H1 (cell line): ENCODE measurements around the gene FOXC1. TPM values are rescaled to one million over a fixed set of nuclear protein-coding genes. Genes with fewer than 3 reads are reported as not detected.

Experiments used
- BCL11A ChIP-seq, 2 experiments: IDR thresholded peaks; one replicate each; pipeline ENCODE4 v1.6.1; 2011; ENCODE audit warnings: low read depth in 2 of 2, low read length in 2 of 2, mild to moderate bottlenecking in 2 of 2
- CBX8 ChIP-seq: fragments of 300-800, 300-1000 bp; sonication (generic); IDR thresholded peaks from 2 replicates; pipeline ENCODE4 v1.7.1; 2016; ENCODE audit warnings: low read depth, low read length, borderline replicate concordance
- EZH2 ChIP-seq: fragments of 200-600 bp; sonication (generic); IDR thresholded peaks from 2 replicates; pipeline ENCODE4 v1.7.1; 2012; ENCODE audit warnings: low read depth, mild to moderate bottlenecking, moderate library complexity, low read length, inconsistent platforms; ENCODE audit not compliant: severe bottlenecking
- GTF2F1 ChIP-seq: IDR thresholded peaks from 2 replicates; pipeline ENCODE4 v1.6.1; 2012; ENCODE audit warnings: low read depth, low read length, improper control_type of control experiment, borderline replicate concordance
- JUN ChIP-seq: IDR thresholded peaks from 2 replicates; pipeline ENCODE4 v1.6.1; 2011; ENCODE audit warnings: low read depth, mild to moderate bottlenecking, improper control_type of control experiment, low read length
- NRF1 ChIP-seq: IDR thresholded peaks from 2 replicates; pipeline ENCODE4 v1.6.1; 2011; ENCODE audit warnings: mild to moderate bottlenecking, low read depth, low read length, improper control_type of control experiment
- RBBP5 ChIP-seq: IDR thresholded peaks from 2 replicates; pipeline ENCODE4 v1.7.1; 2012; ENCODE audit warnings: low read depth, mild to moderate bottlenecking, inconsistent platforms, low read length, moderate library complexity, borderline replicate concordance
- SIRT6 ChIP-seq: IDR thresholded peaks from one replicate; pipeline ENCODE4 v1.7.1; 2012; ENCODE audit warnings: low read length, inconsistent platforms
- SP1 ChIP-seq: IDR thresholded peaks from 2 replicates; pipeline ENCODE4 v1.6.1; 2011; ENCODE audit warnings: low read depth, low read length
- TAF1 ChIP-seq: IDR thresholded peaks from 2 replicates; pipeline ENCODE4 v1.6.1; 2011; ENCODE audit warnings: mild to moderate bottlenecking, low read depth, low read length
- TBP ChIP-seq: IDR thresholded peaks from 2 replicates; pipeline ENCODE4 v1.6.1; 2011; ENCODE audit warnings: low read depth, low read length, improper control_type of control experiment
- polyA plus RNA-seq, 7 experiments: library from polyadenylated mRNA; depleted of rRNA in 3 of 7; stranded (reverse) in 5 of 7; unstranded in 2 of 7; fragments of >200 nt in 5 of 7; fragments of 200-250 nt in 2 of 7; gene quantifications; 1 replicate in 5 of 7; 2 replicates in 1 of 7; 4 replicates in 1 of 7; pipeline versions ENCODE4 v1.2.1 to v1.2.3, GENCODE V29; 2011 to 2013; ENCODE audit warnings: missing spikeins in 2 of 7, mixed read lengths in 2 of 7
- total RNA-seq: library from RNA; stranded (reverse); fragmentation: NEBNext Ultra II Directional; extraction: Animal tissue kit (Norgen Biotek cat#: 25700); gene quantifications from 2 replicates; pipeline ENCODE4 v1.2.1, GENCODE V29; 2021

The FOXC1 gene
- total and polyA plus RNA-seq, 2 of the 8 experiments (the other 6 are each of a cell fraction or from before 2014, with no cell fraction given): 0.22 TPM; not detected in 1

- TF ChIP-seq JUN: no peak
- no peak for TF ChIP-seq SIRT6
- TF ChIP-seq CBX8: no peak
- TF ChIP-seq RBBP5: no peak
- TF ChIP-seq EZH2: peak; percentile 80
- no peak for TF ChIP-seq NRF1
- no peak for TF ChIP-seq BCL11A (IDR thresholded peaks at IDR 0.05; ENCODE audit: low read depth in 2 of 2, low read length in 2 of 2)
- no peak for TF ChIP-seq TAF1
- no peak for TF ChIP-seq TBP
- no peak for TF ChIP-seq GTF2F1
- no peak for TF ChIP-seq SP1
Observed at GRCh38 chr6:1609041-1609647, 571 bp upstream of the FOXC1 start (continued).
